HepG2 (cell line): ENCODE data around the gene PCSK6. TPM values are rescaled to one million over a fixed set of nuclear protein-coding genes. Genes with fewer than 3 reads are reported as not detected.
A peak's percentile ranks its signal among the peaks of the same experiment; 100 is the strongest.

Experiments used
- AKAP8 ChIP-seq: sonication (generic); formaldehyde crosslinking; IDR thresholded peaks from 2 replicates; pipeline ENCODE4 v1.5.1; 2020; ENCODE audit warnings: mild to moderate bottlenecking, missing genetic modification reagents
- CBFB ChIP-seq: sonication (generic); formaldehyde crosslinking; IDR thresholded peaks from 2 replicates; pipeline ENCODE4 v1.4.0; 2020; ENCODE audit warnings: missing genetic modification reagents
- DPF2 ChIP-seq: sonication (generic); formaldehyde crosslinking; IDR thresholded peaks from 2 replicates; pipeline ENCODE4 v1.4.0; 2020; ENCODE audit warnings: mild to moderate bottlenecking, low read depth, missing genetic modification reagents, borderline replicate concordance
- FOXM1 ChIP-seq: sonication (generic); formaldehyde crosslinking; IDR thresholded peaks from 2 replicates; pipeline ENCODE4 v1.5.0; 2020; ENCODE audit warnings: missing genetic modification reagents
- HNF4A ChIP-seq: sonication (generic); formaldehyde crosslinking; IDR thresholded peaks from 2 replicates; pipeline ENCODE4 v1.4.0; 2020; ENCODE audit warnings: missing genetic modification reagents
- IKZF4 ChIP-seq: sonication (generic); formaldehyde crosslinking; IDR thresholded peaks from 2 replicates; pipeline ENCODE4 v1.5.1; 2020; ENCODE audit warnings: borderline replicate concordance, mild to moderate bottlenecking, low read depth, missing genetic modification reagents; ENCODE audit errors: not compliant biosample characterization
- PHF5A ChIP-seq: IDR thresholded peaks from one replicate; pipeline ENCODE4 v1.6.1; 2018; ENCODE audit warnings: low read depth, missing genetic modification reagents; ENCODE audit not compliant: unreplicated experiment
- POLR2G ChIP-seq: fragments of 200-400 bp; formaldehyde crosslinking; IDR thresholded peaks from 2 replicates; pipeline ENCODE4 v1.6.1; 2018; ENCODE audit warnings: mild to moderate bottlenecking, low read depth, low read length, moderate library complexity
- TAF1 ChIP-seq: sonication (generic); formaldehyde crosslinking; IDR thresholded peaks from 2 replicates; pipeline ENCODE4 v1.4.0; 2020; ENCODE audit warnings: missing genetic modification reagents
- ZBTB8A ChIP-seq: sonication (generic); formaldehyde crosslinking; IDR thresholded peaks from 2 replicates; pipeline ENCODE4 v1.4.0; 2020; ENCODE audit warnings: mild to moderate bottlenecking, low read depth, missing genetic modification reagents, borderline replicate concordance
- polyA plus RNA-seq, 8 experiments: library from polyadenylated mRNA; depleted of rRNA in 3 of 8; stranded (reverse) in 7 of 8; unstranded in 1 of 8; fragments of >200 nt; fragmentation: Illumina TruSeq in 4 of 8; extraction: Trizol in 4 of 8; gene quantifications; 2 replicates each; pipeline versions ENCODE4 v1.2.1 to v1.2.3, GENCODE V29; 2011 to 2016; ENCODE audit warnings: low read depth in 4 of 8, missing spikeins in 1 of 8, mixed read lengths in 1 of 8; ENCODE audit not compliant: insufficient read depth in 1 of 8
- total RNA-seq, 5 experiments: library from RNA; depleted of rRNA; stranded (reverse); fragments of >200 nt; fragmentation: Illumina TruSeq; extraction: Trizol; gene quantifications; 2 replicates each; pipeline ENCODE4 v1.2.3, GENCODE V29; 2016; ENCODE audit warnings: low read depth in 1 of 5
- TF ChIP-seq, protein P1 (sequence below): sonication (generic); formaldehyde crosslinking; IDR thresholded peaks from 2 replicates; pipeline ENCODE4 v1.4.0; 2020; ENCODE audit warnings: mild to moderate bottlenecking, missing genetic modification reagents
- TF ChIP-seq, protein P2 (sequence below): sonication (generic); formaldehyde crosslinking; IDR thresholded peaks from 2 replicates; pipeline ENCODE4; 2020; ENCODE audit warnings: missing genetic modification reagents, mild to moderate bottlenecking, borderline replicate concordance
- TF ChIP-seq, protein P3 (sequence below): sonication (generic); formaldehyde crosslinking; conservative IDR thresholded peaks from 2 replicates; pipeline ENCODE4 v1.4.0; 2020; ENCODE audit warnings: missing genetic modification reagents
- TF ChIP-seq, protein P4 (sequence below): sonication (generic); formaldehyde crosslinking; IDR thresholded peaks from 2 replicates; pipeline ENCODE4 v1.5.0; 2020; ENCODE audit warnings: mild to moderate bottlenecking, missing genetic modification reagents, borderline replicate concordance
- TF ChIP-seq, protein P5 (sequence below): sonication (generic); formaldehyde crosslinking; IDR thresholded peaks from 2 replicates; pipeline ENCODE4 v1.4.0; 2020; ENCODE audit warnings: mild to moderate bottlenecking, low read depth, missing genetic modification reagents

PCSK6 gene
- total and polyA plus RNA-seq, 2 of the 13 experiments (the other 11 are each of a cell fraction or from before 2014, with no cell fraction given): 56.5 to 155 TPM

DNA sequence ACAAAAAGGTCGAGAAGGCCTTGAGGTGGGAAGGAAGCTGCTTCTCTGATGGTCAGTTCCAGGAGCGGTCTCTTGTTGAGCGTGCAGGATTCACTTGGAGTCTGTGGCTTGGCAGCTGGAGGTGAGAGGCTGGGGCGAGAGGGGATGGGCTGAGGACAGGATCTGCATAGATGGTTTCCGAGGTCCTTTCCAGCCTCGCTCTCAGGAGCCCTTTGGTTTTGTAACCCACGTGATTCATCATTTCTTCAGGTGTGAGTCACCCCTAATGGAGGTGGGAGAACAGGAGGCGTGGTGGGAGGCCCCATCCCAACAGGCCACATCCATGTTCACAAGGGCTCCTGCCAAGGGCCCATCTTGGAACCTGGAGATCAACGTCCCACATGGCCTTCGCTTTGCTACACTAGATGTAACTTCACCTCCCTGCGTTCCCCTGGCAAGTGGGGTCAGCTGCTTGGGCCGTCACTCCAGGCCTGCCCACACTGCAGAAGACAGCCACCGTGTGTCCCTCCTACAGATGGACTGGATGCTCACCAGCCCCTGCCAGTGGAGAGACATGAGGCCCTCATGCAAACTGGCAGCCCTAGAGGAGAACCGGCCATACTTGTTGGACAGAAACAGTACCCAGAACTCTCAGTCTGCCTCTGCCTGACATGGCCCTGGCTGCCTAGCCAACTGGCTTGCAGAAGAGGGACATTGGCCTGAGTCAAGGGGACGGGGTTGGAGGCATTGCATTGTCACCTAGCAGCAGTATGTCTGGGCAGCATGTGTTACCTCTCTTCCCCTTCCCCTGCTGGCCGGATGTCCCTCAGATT is 1.6 kb upstream of the PCSK6 start (continued):
- TF ChIP-seq, protein P1, sequence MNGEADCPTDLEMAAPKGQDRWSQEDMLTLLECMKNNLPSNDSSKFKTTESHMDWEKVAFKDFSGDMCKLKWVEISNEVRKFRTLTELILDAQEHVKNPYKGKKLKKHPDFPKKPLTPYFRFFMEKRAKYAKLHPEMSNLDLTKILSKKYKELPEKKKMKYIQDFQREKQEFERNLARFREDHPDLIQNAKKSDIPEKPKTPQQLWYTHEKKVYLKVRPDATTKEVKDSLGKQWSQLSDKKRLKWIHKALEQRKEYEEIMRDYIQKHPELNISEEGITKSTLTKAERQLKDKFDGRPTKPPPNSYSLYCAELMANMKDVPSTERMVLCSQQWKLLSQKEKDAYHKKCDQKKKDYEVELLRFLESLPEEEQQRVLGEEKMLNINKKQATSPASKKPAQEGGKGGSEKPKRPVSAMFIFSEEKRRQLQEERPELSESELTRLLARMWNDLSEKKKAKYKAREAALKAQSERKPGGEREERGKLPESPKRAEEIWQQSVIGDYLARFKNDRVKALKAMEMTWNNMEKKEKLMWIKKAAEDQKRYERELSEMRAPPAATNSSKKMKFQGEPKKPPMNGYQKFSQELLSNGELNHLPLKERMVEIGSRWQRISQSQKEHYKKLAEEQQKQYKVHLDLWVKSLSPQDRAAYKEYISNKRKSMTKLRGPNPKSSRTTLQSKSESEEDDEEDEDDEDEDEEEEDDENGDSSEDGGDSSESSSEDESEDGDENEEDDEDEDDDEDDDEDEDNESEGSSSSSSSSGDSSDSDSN (CRISPR knock-in tag): 0 out of 2 replicates have a peak, but pooled peaks have one; percentile 18
- TF ChIP-seq ZBTB8A (CRISPR knock-in tag) (no peak), DPF2 (CRISPR knock-in tag) (no peak), POLR2G (peak; percentile 40; the same call in 1 of the 2 replicates), HNF4A (CRISPR knock-in tag) (no peak), CBFB (CRISPR knock-in tag) (no peak), PHF5A (CRISPR knock-in tag) (no peak), TAF1 (no peak), AKAP8 (CRISPR knock-in tag) (peak; percentile 73; the same call in 1 of the 2 replicates), IKZF4 (CRISPR knock-in tag) (no peak), FOXM1 (CRISPR knock-in tag) (no peak)
- TF ChIP-seq, protein P2, sequence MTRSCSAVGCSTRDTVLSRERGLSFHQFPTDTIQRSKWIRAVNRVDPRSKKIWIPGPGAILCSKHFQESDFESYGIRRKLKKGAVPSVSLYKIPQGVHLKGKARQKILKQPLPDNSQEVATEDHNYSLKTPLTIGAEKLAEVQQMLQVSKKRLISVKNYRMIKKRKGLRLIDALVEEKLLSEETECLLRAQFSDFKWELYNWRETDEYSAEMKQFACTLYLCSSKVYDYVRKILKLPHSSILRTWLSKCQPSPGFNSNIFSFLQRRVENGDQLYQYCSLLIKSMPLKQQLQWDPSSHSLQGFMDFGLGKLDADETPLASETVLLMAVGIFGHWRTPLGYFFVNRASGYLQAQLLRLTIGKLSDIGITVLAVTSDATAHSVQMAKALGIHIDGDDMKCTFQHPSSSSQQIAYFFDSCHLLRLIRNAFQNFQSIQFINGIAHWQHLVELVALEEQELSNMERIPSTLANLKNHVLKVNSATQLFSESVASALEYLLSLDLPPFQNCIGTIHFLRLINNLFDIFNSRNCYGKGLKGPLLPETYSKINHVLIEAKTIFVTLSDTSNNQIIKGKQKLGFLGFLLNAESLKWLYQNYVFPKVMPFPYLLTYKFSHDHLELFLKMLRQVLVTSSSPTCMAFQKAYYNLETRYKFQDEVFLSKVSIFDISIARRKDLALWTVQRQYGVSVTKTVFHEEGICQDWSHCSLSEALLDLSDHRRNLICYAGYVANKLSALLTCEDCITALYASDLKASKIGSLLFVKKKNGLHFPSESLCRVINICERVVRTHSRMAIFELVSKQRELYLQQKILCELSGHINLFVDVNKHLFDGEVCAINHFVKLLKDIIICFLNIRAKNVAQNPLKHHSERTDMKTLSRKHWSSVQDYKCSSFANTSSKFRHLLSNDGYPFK: peak; percentile 24; the same call in 1 of the 2 replicates
- TF ChIP-seq, protein P3, sequence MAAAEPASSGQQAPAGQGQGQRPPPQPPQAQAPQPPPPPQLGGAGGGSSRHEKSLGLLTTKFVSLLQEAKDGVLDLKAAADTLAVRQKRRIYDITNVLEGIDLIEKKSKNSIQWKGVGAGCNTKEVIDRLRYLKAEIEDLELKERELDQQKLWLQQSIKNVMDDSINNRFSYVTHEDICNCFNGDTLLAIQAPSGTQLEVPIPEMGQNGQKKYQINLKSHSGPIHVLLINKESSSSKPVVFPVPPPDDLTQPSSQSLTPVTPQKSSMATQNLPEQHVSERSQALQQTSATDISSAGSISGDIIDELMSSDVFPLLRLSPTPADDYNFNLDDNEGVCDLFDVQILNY (CRISPR knock-in tag): no peak
- TF ChIP-seq, protein P4, sequence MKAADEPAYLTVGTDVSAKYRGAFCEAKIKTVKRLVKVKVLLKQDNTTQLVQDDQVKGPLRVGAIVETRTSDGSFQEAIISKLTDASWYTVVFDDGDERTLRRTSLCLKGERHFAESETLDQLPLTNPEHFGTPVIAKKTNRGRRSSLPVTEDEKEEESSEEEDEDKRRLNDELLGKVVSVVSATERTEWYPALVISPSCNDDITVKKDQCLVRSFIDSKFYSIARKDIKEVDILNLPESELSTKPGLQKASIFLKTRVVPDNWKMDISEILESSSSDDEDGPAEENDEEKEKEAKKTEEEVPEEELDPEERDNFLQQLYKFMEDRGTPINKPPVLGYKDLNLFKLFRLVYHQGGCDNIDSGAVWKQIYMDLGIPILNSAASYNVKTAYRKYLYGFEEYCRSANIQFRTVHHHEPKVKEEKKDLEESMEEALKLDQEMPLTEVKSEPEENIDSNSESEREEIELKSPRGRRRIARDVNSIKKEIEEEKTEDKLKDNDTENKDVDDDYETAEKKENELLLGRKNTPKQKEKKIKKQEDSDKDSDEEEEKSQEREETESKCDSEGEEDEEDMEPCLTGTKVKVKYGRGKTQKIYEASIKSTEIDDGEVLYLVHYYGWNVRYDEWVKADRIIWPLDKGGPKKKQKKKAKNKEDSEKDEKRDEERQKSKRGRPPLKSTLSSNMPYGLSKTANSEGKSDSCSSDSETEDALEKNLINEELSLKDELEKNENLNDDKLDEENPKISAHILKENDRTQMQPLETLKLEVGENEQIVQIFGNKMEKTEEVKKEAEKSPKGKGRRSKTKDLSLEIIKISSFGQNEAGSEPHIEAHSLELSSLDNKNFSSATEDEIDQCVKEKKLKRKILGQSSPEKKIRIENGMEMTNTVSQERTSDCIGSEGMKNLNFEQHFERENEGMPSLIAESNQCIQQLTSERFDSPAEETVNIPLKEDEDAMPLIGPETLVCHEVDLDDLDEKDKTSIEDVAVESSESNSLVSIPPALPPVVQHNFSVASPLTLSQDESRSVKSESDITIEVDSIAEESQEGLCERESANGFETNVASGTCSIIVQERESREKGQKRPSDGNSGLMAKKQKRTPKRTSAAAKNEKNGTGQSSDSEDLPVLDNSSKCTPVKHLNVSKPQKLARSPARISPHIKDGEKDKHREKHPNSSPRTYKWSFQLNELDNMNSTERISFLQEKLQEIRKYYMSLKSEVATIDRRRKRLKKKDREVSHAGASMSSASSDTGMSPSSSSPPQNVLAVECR: no peak
- TF ChIP-seq, protein P5, sequence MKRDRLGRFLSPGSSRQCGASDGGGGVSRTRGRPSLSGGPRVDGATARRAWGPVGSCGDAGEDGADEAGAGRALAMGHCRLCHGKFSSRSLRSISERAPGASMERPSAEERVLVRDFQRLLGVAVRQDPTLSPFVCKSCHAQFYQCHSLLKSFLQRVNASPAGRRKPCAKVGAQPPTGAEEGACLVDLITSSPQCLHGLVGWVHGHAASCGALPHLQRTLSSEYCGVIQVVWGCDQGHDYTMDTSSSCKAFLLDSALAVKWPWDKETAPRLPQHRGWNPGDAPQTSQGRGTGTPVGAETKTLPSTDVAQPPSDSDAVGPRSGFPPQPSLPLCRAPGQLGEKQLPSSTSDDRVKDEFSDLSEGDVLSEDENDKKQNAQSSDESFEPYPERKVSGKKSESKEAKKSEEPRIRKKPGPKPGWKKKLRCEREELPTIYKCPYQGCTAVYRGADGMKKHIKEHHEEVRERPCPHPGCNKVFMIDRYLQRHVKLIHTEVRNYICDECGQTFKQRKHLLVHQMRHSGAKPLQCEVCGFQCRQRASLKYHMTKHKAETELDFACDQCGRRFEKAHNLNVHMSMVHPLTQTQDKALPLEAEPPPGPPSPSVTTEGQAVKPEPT: no peak
